ENCODE measurements around the gene ZBED5.
A peak's percentile ranks its signal among the peaks of the same experiment; 100 is the strongest.

Gene ZBED5

DNA sequence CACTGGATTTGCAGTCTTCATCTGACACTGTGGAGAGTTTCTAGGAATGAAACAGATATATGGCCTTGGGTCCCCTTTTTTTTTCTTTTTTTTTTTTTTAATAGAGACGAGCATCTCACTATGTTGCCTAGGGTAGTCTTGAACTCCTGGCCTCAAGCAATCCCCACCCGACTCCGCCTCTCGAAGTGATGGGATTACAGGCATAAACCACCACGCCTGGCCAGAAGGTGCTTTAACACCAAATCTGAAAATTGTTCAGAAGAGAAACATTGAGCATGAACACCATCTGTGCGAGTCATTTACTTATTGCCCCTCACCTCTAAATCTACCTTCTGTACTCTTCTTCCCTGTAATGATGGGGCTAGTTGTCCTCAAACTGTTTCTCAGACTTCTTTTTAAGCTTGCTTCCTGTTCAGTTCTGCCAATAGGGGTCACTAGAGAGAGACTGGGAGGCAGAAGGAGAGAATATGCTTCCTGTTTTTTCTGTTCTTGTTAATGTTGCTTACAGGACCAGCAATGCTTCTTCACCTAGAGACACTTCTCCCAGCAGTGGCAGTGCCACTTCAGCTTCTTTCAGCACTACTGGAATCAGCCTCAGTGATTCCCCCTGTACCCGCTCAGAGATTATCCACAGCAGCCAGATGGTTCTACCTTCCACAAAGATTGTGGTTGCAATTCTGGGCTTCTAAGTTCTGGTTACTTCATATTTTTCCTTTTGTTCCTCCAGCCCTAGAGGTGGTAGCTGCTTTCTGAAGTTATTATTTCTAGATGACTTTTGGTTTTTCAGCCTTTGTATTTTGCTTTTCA, 20.8 kb upstream of the ZBED5 start:
- DNase-seq (ENCODE audit: low spot score) = peak; percentile 56

- DNase-seq (ENCODE audit: low spot score) = no peak
Observed at GRCh38 chr11:10876158-10876557, 18.3 kb upstream of the ZBED5 start.

GRCh38 chr11:10875430-10876021, 17.7 kb upstream of the ZBED5 start:
- no peak for DNase-seq (ENCODE audit: low spot score)

GRCh38 chr11:10872097-10872496, 14.2 kb upstream of the ZBED5 start:
- DNase-seq (ENCODE audit: low spot score) = no peak

DNA sequence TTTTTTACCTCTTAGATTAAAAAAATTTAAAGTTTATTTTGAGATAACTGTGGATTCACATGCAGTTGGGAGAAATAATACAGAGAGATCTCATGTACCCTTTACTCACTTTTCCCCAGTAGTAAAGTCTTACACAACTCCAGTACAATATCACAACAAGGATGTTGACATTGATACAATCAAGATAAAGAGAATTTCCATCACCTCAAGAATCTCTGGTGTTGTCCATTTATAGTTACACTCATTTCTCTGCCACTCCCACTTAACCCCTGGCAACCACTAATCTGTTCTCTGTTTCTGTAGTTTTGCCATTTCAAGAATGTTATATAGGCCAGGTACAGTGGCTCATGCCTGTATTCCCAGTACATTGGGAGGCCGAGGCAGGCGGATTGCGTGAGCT, 10.5 kb upstream of the ZBED5 start:
- no peak for DNase-seq (ENCODE audit: low spot score)

DNA sequence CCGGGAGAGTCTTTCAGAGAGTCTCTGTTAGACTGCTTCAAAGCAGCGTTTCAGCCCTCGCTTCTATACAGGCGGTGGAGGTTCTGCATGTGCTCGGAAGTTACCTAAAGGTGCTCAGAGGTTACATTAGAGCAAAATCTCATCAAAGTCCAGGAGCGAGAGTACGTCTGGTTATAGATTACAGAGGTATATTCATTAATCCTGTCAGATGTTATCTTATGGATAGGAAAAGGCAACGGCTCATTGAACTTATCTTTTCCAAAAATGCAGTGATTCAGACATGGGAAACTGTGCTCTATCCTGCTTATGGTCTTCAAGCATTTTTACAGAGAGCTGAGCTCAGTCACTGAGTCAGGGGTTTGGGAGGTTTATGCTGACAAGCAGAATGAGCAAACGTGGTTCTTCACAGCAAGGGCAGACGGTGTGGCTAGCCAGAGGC, 9.1 kb upstream of the ZBED5 start:
- DNase-seq (ENCODE audit: low spot score) = no peak

- DNase-seq (ENCODE audit: low spot score) = no peak
Observed at GRCh38 chr11:10865837-10866270, 8.0 kb upstream of the ZBED5 start.

- no peak for DNase-seq (ENCODE audit: low spot score)
Observed at GRCh38 chr11:10864688-10865087, 6.8 kb upstream of the ZBED5 start.

- DNase-seq (ENCODE audit: low spot score) = no peak
Observed at GRCh38 chr11:10862446-10862845, 4.6 kb upstream of the ZBED5 start.

DNA sequence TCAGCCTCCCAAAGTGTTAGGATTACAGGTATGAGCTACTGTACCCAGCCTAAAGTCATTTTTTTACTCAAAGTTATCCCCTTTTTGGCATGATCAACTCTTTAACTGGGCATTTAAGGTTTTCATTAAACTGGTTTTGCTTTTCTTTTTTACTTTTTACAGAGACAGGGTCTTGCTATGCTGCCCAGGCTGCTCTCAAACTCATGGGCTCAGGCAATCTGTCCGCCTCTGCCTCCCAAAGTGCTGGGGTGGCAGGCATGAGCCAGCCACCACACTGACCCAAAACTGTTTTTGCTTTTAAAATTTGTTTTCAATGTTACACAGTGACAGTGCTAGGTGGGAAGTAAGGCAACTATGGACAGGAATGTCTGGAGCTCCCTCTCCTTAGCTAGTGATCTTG, 3.9 kb upstream of the ZBED5 start:
- no peak for DNase-seq (ENCODE audit: low spot score)

- DNase-seq (ENCODE audit: low spot score) = no peak
Observed at GRCh38 chr11:10861047-10861446, 3.2 kb upstream of the ZBED5 start.

GRCh38 chr11:10858439-10859325, 829 bp upstream of the ZBED5 start:
- peak; percentile 62 for DNase-seq (ENCODE audit: low spot score)

- DNase-seq (ENCODE audit: low spot score) = no peak
Observed at GRCh38 chr11:10857459-10857708, 469 bp downstream of the ZBED5 start.

GRCh38 chr11:10856689-10857458, 979 bp downstream of the ZBED5 start:
- DNase-seq (ENCODE audit: low spot score) = peak; percentile 12

- DNase-seq (ENCODE audit: low spot score) = no peak
Observed at GRCh38 chr11:10855295-10855694, 2.6 kb downstream of the ZBED5 start.

DNA sequence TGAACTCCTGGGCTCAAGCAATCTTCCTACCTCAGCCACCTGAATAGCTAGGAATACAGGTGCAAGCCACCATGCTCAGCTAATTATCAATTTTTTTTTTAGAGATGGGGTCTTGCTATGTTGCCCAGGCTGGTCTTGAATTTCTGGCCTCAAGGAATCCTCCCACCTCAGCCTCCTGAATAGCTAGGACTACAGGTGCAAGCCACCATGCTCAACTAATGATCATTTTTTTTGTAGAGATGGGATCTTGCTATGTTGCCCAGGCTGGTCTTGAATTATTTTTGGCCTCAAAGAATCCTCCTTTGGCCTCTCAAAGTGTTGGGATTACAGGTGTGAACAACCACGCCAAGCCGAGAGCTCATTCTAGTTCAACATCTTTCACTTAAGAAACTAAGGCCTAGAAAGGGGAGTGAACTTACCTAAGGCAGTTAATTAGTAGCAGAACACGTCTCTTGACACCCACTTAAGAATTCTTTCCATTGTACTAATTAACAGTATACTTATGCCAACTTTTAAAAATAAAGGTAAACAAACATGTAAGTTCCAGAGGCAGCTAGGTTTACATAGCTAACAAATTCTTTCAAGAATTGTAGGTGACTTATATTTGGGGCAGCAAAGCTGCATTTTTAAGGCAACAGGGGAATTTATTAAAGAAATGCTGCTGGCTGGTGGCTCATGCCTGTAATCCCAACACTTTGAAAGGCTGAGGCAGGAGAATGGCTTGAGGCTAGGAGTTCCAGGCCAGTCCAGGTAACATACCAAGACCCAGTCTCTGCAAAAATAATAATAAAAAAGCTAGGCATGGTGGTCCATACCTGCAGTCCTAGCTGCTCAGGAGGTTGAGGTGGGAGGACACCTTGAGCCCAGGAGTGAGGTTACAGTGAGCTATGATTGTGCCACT, 9.6 kb downstream of the ZBED5 start:
- DNase-seq (ENCODE audit: low spot score) = no peak

DNA sequence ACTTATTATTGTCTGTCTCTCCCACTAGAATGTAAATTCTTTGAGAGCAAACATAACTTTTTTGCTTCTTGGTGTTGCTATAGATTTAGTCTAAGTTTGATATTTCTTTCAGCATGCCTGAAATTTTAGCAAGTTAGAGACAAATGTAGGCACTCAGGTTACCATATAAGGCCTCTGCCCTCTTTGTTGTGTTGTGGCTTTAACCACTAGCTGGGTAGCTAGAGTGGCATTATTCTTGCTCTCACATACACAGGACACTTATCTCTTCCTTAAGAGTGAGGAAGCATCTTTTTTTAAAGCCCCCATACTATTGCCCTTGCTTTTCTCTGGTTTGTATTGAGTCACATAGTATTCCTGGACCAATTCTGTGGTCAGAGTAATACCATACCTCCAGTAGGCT, 11.2 kb downstream of the ZBED5 start:
- DNase-seq (ENCODE audit: low spot score) = no peak

DNA sequence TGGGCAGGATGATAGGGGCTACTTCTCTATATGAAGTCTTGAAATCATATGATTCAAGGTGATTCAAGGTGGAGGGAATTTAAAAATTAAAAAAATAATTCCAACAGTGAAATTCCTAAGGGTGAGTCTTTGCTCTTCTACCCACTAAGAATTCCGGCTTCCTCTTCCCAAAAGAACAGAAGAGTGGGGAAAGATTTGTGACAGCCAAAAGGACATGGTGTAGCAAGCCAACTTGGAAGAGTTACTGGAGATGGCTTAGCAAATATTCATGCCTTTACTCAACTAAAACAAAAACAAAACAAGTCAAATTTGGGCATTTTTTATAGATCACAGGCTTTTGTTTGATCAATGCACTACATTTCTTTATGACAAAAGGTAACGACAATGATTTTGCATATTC, 12.3 kb downstream of the ZBED5 start:
- DNase-seq (ENCODE audit: low spot score) = no peak

DNA sequence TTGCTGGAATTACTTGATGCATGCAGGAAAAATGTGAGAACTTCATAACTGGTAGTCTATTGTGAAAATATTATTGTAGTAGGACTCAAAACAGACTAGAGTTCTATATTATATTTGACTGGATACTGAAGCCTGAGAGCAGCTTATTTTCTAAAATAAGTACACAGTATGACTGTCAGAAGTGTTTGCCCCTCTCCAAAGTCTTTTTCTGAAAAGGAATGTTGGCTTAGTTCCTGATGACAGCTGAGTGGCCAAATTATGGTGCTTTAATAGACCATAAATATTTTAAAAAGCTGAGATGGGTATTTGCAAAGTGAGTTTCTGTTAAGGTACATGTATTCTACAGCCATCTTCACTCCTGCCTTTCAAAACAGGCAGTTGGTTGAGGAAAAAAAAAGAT, 13.1 kb downstream of the ZBED5 start:
- no peak for DNase-seq (ENCODE audit: low spot score)

DNA sequence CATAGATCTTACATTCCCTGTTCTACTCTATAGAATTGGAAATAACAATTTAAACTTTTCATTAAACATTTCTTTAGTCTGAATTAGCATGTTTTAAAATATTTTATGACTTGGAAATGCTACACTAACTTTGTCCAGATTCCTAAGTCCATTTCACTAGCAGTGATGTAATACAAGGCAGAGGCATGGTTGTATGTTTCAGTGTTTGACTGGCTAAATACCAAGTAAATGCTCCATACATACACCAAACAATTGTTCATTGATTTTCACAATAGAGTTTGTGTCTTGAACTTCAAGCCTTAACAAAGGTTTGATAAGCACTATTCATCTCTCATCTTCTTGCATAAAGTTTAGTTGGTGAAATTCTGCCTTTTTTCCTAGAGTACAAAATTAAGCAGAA, 13.5 kb downstream of the ZBED5 start:
- no peak for DNase-seq (ENCODE audit: low spot score)

DNA sequence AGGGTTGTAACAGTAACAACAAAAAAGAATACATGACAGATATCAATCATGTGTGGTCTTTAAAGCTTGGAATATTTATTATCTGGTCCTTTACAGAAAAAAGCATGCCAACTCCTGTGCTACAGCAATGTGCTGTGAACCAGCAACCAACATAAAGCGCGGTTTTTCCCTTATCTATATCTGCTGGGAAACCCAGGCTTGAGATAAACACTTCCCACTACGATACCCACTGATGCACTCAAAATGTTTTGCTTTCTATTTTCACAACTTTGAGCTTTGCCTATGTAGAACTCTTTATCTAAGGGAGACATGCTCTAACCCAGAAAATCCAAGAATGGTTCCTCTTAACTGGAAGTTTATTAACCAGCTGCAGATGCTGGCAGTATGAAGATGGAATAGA, 19.0 kb downstream of the ZBED5 start:
- no peak for DNase-seq (ENCODE audit: low spot score)

Data from D341Med (cell line).